GM23338 (cell line): Measurements from ENCODE around the gene PDCD10.

Experiments
- CREB1 ChIP-seq: fragments of 250-450 bp; sonication (Bioruptor Pico); IDR thresholded peaks from 2 replicates; pipeline ENCODE4 v1.5.0; 2020; ENCODE audit warnings: low read depth, mild to moderate bottlenecking, moderate library complexity
- CTCF ChIP-seq, 2 experiments: fragments of 200-600 bp in 1 of 2; sonication (generic) in 1 of 2; conservative IDR thresholded peaks; 2 replicates each; pipeline versions ENCODE4 v1.5.1 to v1.6.1; 2016 to 2017; ENCODE audit warnings: antibody characterized with exemption in 2 of 2, low read depth in 2 of 2, mild to moderate bottlenecking in 2 of 2, moderate library complexity in 1 of 2
- ETS1 ChIP-seq: IDR thresholded peaks from 2 replicates; pipeline ENCODE4 v1.6.1; 2016; ENCODE audit warnings: antibody characterized with exemption
- EZH2 ChIP-seq: fragments of 200-600 bp; sonication (generic); IDR thresholded peaks from one replicate; pipeline ENCODE4 v1.8.0; 2017; ENCODE audit warnings: antibody characterized with exemption, mild to moderate bottlenecking, low read depth; ENCODE audit not compliant: unreplicated experiment
- EZH2phosphoT487 ChIP-seq: fragments of 200-600 bp; sonication (generic); IDR thresholded peaks from one replicate; pipeline ENCODE4 v1.8.1; 2018; ENCODE audit warnings: antibody characterized with exemption; ENCODE audit not compliant: unreplicated experiment
- JUNB ChIP-seq: IDR thresholded peaks from one replicate; pipeline ENCODE4 v1.6.1; 2016; ENCODE audit warnings: antibody characterized with exemption; ENCODE audit not compliant: unreplicated experiment
- NANOG ChIP-seq: IDR thresholded peaks from 2 replicates; pipeline ENCODE4 v1.6.1; 2016; ENCODE audit warnings: antibody characterized with exemption, borderline replicate concordance
- POLR2AphosphoS5 ChIP-seq: IDR thresholded peaks from 2 replicates; pipeline ENCODE4 v1.6.1; 2016; ENCODE audit warnings: antibody characterized with exemption, low read depth
- REST ChIP-seq: IDR thresholded peaks from one replicate; pipeline ENCODE4 v1.6.1; 2018; ENCODE audit warnings: antibody characterized with exemption; ENCODE audit not compliant: unreplicated experiment
- STAT1 ChIP-seq: IDR thresholded peaks from one replicate; pipeline ENCODE4 v1.6.1; 2016; ENCODE audit warnings: antibody characterized with exemption; ENCODE audit not compliant: unreplicated experiment
- ZNF114 ChIP-seq: fragments of 250-450 bp; sonication (Bioruptor Pico); IDR thresholded peaks from 2 replicates; pipeline ENCODE4 v1.5.0; 2020; ENCODE audit warnings: mild to moderate bottlenecking, moderate library complexity
- ZNF331 ChIP-seq: fragments of 250-450 bp; sonication (Bioruptor Pico); IDR thresholded peaks from 2 replicates; pipeline ENCODE4 v1.5.0; 2020; ENCODE audit warnings: low read depth, mild to moderate bottlenecking, moderate library complexity
- ZNF462 ChIP-seq: fragments of 250-450 bp; sonication (Bioruptor Pico); IDR thresholded peaks from 2 replicates; pipeline ENCODE4 v1.5.0; 2020; ENCODE audit warnings: mild to moderate bottlenecking, moderate library complexity

- no peak for TF ChIP-seq CTCF (conservative IDR thresholded peaks at IDR 0.05; ENCODE audit: low read depth in 2 of 2)
- TF ChIP-seq EZH2phosphoT487 = no peak
- TF ChIP-seq ZNF114 (CRISPR knock-in tag) = no peak
- TF ChIP-seq ZNF331 (CRISPR knock-in tag) = no peak
- no peak for TF ChIP-seq EZH2
- no peak for TF ChIP-seq POLR2AphosphoS5
- no peak for TF ChIP-seq REST
- TF ChIP-seq JUNB = no peak
- TF ChIP-seq ZNF462 (CRISPR knock-in tag) = no peak
- TF ChIP-seq STAT1 = no peak
- no peak for TF ChIP-seq ETS1
- no peak for TF ChIP-seq CREB1 (CRISPR knock-in tag)
- no peak for TF ChIP-seq NANOG
Measured at GRCh38 chr3:167668651-167669050, 66.0 kb downstream of the PDCD10 start.
